ENCODE measurements around the gene MAGI2.

DNA sequence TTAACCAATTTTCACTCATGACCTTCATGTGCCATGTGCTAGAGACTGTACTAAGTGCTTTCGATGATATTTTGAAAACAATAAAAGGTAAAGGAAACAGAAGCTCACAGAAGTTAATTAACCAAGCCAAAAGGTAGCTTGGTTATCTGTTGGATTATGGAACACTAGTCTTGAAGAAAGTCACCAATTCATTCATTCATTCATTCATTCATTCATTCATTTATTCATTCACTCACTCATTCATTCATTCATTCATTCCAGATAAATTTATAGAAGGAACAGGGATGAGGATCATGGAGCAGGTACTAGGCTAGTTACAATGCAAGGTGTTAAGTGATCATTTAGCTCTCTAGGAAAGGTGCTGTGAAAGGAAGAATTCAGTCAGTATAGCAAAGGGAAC, 322.8 kb downstream of the MAGI2 start:
- TF ChIP-seq FOSL1 (IDR thresholded peaks at IDR 0.05; ENCODE audit: low read depth) (no peak), EZH2phosphoT487 (IDR thresholded peaks at IDR 0.05; ENCODE audit: borderline replicate concordance) (no peak), POLR2AphosphoS5 (IDR thresholded peaks at IDR 0.05; ENCODE audit: low read depth, low read length) (no peak), JUND (IDR thresholded peaks at IDR 0.05) (no peak), POLR2A (IDR thresholded peaks at IDR 0.05; ENCODE audit: borderline replicate concordance, extremely low read depth, insufficient read depth, insufficient read length) (no peak), SP1 (IDR thresholded peaks at IDR 0.05; ENCODE audit: low read depth) (no peak), MAX (IDR thresholded peaks at IDR 0.05) (no peak)
- TF ChIP-seq, protein P1, sequence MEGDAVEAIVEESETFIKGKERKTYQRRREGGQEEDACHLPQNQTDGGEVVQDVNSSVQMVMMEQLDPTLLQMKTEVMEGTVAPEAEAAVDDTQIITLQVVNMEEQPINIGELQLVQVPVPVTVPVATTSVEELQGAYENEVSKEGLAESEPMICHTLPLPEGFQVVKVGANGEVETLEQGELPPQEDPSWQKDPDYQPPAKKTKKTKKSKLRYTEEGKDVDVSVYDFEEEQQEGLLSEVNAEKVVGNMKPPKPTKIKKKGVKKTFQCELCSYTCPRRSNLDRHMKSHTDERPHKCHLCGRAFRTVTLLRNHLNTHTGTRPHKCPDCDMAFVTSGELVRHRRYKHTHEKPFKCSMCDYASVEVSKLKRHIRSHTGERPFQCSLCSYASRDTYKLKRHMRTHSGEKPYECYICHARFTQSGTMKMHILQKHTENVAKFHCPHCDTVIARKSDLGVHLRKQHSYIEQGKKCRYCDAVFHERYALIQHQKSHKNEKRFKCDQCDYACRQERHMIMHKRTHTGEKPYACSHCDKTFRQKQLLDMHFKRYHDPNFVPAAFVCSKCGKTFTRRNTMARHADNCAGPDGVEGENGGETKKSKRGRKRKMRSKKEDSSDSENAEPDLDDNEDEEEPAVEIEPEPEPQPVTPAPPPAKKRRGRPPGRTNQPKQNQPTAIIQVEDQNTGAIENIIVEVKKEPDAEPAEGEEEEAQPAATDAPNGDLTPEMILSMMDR (IDR thresholded peaks at IDR 0.05 in 2 of 3, conservative IDR thresholded peaks at IDR 0.05 in 1 of 3; ENCODE audit: borderline replicate concordance in 1 of 3, insufficient read depth in 1 of 3, low read depth in 2 of 3, low read length in 2 of 3), result no peak
- TF ChIP-seq, protein P2, sequence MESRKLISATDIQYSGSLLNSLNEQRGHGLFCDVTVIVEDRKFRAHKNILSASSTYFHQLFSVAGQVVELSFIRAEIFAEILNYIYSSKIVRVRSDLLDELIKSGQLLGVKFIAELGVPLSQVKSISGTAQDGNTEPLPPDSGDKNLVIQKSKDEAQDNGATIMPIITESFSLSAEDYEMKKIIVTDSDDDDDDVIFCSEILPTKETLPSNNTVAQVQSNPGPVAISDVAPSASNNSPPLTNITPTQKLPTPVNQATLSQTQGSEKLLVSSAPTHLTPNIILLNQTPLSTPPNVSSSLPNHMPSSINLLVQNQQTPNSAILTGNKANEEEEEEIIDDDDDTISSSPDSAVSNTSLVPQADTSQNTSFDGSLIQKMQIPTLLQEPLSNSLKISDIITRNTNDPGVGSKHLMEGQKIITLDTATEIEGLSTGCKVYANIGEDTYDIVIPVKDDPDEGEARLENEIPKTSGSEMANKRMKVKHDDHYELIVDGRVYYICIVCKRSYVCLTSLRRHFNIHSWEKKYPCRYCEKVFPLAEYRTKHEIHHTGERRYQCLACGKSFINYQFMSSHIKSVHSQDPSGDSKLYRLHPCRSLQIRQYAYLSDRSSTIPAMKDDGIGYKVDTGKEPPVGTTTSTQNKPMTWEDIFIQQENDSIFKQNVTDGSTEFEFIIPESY (IDR thresholded peaks at IDR 0.05; ENCODE audit: extremely low read depth, insufficient replicate concordance, low read length), result no peak
